SKM-1 (cell line): ENCODE measurements around the gene MYBBP1A.
A peak's percentile ranks its signal among the peaks of the same experiment; 100 is the strongest.
"Not testable (repeated sequence)": the region's sequence is repeated elsewhere in the genome, so short reads cannot be mapped to it uniquely, and the experiment has no call there.

Experiments
- DNase-seq: peaks from one replicate; lab custom pipeline; 2025; ENCODE audit not compliant: unreplicated experiment; lab: John Stamatoyannopoulos, UW

Gene MYBBP1A, protein sequence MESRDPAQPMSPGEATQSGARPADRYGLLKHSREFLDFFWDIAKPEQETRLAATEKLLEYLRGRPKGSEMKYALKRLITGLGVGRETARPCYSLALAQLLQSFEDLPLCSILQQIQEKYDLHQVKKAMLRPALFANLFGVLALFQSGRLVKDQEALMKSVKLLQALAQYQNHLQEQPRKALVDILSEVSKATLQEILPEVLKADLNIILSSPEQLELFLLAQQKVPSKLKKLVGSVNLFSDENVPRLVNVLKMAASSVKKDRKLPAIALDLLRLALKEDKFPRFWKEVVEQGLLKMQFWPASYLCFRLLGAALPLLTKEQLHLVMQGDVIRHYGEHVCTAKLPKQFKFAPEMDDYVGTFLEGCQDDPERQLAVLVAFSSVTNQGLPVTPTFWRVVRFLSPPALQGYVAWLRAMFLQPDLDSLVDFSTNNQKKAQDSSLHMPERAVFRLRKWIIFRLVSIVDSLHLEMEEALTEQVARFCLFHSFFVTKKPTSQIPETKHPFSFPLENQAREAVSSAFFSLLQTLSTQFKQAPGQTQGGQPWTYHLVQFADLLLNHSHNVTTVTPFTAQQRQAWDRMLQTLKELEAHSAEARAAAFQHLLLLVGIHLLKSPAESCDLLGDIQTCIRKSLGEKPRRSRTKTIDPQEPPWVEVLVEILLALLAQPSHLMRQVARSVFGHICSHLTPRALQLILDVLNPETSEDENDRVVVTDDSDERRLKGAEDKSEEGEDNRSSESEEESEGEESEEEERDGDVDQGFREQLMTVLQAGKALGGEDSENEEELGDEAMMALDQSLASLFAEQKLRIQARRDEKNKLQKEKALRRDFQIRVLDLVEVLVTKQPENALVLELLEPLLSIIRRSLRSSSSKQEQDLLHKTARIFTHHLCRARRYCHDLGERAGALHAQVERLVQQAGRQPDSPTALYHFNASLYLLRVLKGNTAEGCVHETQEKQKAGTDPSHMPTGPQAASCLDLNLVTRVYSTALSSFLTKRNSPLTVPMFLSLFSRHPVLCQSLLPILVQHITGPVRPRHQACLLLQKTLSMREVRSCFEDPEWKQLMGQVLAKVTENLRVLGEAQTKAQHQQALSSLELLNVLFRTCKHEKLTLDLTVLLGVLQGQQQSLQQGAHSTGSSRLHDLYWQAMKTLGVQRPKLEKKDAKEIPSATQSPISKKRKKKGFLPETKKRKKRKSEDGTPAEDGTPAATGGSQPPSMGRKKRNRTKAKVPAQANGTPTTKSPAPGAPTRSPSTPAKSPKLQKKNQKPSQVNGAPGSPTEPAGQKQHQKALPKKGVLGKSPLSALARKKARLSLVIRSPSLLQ (N-terminal part only)

GRCh38 chr17:4554997-4555799, at the start of gene MYBBP1A:
MYBBP1A (minus strand) TSS chr17:4555384; CDS start chr17:4555324, 60 bp downstream.
- peak; percentile 69 for DNase-seq

DNA sequence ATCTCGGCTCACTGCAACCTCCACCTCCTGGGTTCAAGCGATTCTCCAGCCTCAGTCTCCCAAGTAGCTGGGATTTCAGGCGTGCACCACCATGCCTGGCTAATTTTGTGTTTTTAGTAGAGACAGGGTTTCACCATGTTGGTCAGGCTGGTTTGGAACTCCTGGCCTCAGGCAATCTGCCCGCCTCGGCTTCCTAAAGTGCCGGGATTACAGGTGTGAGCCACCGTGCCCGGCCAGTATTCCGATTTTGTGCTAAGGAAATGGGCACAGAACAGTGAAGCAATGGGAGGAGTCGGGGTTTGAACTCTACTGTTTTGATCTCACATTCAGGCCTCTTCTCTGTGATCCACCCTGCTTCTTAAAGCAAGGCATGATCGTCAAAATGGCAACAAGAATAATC, 49.6 kb upstream of the MYBBP1A start:
- DNase-seq: not testable (repeated sequence)

DNA sequence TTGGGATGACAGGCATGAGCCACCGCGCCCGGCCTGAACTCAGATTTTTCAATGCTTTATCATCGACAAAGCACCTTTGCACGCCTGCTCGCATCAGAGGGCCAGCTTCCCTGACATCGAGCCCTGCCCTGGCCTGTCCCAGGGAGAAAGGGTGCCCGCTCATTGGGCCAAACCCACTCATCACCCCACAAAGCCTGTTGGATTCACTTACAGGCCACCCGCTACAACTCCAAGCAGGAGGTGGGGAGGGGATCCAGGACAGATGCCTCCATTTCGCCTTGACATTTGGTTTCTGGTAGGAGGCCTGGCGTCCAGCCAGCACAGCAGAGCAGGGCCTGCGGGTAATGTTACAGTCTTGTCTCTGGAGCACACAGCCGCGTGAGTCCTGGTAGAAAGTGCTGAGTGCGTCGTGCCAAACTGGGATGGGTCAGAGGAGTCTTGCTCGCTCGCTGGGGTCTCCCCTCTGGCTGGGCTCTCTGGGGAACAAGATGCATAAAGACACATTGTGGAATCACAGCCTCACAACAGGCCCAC, 49.0 kb upstream of the MYBBP1A start:
- DNase-seq: no peak

GRCh38 chr17:4602041-4602440, 46.9 kb upstream of the MYBBP1A start:
- no peak for DNase-seq

DNA sequence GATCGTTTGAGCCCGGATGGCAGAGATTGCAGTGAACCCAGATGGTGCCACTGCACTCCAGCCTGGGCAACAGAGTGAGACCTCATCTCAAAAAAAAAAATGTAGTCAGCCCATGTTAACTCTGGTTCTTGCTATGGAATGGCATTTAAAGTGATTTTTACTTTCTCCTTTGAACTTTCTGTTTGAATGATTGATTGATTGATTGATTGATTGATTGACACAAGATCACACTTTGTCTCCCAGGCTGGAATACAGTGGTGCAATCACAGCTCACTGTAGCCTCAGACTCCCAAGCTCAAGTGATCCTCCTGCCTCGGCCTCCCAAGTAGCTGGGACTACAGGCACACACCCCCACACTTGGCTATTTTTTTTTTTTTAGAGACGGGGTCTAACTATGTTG, 46.1 kb upstream of the MYBBP1A start:
- DNase-seq: no peak

- no peak for DNase-seq
Measured at GRCh38 chr17:4600563-4600962, 45.4 kb upstream of the MYBBP1A start.

DNA sequence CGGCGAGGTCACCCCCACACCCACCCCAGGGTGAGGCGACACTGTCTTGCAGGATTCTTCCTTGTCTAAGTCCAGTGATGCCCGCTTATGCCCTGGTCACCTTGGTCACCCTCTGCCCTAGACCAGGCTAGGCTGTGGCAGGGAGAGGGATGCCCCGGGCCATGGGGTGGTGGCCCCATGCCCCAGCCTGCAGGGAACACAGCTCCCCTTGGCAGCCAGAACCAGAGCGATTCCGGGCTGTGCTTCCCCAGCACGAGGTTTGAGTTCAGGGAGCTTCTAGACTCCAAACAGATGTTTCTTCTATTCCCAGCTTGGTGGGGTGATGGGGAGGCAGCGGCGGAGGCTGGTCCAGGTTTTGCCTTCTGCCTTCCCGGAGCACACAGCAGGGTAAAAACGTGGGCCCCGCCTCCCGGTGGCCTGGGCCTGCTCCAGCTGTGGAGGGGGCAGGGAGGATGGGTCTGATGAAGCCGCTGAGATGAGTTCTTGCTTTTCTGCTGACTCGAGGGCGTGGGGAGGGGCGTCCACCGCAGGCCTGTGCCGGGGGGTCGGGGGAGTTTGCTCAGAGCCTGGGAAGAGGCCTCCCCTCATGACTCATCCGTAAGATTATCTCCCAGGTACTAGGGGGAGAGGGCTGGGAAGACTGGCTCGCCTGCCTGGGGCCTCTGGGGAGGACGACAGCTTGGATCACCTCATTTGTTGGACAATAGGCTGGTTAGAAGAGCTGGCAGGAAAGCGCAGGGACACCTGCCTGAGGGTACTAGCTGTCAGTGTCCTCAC, 44.5 kb upstream of the MYBBP1A start:
- no peak for DNase-seq

DNA sequence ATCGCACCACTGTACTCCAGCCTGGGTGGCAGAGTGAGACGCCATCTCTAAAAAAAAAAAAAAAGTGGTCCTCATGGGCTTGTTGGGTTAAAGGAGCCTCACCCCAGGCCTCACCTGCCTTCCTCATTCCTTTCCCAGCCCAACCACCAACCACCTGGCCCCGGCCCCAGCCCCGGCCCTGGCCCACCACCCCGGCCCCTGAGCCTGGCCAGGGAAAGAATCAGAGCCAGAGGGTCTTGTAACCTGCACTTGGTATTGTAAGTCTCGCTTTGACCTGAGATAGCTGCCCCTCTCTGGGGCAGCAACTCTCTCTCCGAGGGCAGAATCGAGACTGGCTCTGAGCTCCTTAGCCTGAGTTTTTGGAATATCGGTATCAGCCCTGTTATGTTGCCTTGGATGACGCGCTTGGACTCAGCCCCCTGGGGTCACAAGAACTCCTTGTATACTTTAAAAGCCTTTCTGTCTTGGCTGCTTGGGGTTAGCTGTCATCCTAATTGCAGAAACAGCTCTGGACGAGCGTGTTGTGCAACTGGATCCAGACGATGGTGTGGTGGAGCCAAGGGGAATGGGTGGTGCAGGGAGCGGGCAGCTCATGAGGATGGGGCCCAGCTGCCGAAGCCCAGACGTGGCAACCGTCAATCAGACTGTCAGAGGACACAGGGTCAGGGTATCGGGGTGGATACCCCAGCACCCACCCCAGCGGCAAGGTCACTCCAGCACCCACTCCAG, 43.8 kb upstream of the MYBBP1A start:
- DNase-seq: no peak

- no peak for DNase-seq
Measured at GRCh38 chr17:4597975-4598374, 42.8 kb upstream of the MYBBP1A start.

DNA sequence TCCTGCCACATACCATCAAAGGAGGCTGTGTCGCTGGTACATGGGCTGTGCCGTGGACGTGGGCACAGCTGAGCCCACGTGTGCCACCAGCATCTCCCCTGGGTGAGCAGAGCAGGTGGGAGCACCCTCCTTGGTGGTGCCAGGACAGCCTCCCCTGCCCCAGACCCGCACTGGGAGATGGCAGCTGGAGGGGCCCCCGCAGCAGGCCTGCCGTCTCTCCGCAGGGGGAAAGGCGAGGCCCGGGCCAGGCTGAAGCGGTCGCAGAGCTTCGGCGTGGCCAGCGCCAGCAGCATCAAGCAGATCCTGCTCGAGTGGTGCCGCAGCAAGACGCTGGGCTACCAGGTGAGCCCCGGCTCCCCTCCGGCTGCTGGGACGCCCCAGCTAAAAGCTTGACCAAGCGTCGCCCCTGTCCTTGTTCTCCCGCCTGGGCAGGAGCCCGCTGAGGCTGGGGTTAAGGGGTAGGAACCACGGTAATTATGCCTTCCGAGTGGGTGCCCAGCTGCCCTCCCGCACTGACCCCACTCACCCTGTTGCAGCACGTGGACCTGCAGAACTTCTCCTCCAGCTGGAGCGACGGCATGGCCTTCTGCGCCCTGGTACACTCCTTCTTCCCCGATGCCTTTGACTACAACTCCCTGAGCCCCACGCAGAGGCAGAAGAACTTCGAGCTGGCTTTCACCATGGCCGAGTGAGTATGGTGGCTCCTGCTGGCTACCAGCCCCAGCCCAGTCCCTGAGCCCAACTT, 41.6 kb upstream of the MYBBP1A start:
- no peak for DNase-seq

GRCh38 chr17:4595685-4596342, 40.6 kb upstream of the MYBBP1A start:
- DNase-seq: not testable (repeated sequence)

DNA sequence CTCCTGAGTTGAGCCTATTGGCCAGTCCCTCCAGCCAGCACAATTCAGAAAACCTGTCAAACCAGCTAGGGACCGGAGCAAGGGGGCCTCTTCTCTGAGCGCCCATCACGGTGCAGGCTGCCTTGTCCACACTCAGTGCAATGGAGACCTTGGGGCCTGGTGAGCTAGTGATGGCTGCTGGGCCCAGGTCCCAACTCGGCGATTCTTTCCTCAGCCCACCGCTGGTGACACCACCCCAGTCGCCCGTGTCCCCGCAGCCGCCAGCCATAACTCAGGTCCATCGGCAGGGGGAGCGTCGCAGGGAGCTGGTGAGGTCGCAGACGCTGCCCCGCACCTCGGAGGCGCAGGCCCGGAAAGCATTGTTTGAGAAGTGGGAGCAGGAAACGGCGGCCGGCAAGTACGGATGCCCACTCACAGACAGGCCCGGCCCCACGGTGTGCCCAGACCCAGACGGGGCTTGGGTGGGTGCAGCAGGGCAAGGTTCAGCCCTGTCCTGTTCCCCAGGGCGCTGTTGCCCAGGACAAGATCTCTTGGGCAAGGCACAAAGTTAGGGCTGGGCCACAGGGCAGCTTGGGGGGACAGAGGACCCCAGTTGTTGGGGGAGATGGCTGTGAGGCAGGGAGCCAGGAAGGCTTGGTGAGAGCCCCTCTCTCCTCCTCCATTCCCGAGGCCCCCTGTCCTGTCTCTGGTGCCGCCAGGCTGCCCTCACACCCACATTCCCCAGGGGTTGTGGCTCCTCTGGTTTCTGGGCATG, 39.9 kb upstream of the MYBBP1A start:
- no peak for DNase-seq

GRCh38 chr17:4594406-4594805, 39.2 kb upstream of the MYBBP1A start:
- DNase-seq: no peak

GRCh38 chr17:4593021-4593421, 37.8 kb upstream of the MYBBP1A start:
- DNase-seq: no peak

DNA sequence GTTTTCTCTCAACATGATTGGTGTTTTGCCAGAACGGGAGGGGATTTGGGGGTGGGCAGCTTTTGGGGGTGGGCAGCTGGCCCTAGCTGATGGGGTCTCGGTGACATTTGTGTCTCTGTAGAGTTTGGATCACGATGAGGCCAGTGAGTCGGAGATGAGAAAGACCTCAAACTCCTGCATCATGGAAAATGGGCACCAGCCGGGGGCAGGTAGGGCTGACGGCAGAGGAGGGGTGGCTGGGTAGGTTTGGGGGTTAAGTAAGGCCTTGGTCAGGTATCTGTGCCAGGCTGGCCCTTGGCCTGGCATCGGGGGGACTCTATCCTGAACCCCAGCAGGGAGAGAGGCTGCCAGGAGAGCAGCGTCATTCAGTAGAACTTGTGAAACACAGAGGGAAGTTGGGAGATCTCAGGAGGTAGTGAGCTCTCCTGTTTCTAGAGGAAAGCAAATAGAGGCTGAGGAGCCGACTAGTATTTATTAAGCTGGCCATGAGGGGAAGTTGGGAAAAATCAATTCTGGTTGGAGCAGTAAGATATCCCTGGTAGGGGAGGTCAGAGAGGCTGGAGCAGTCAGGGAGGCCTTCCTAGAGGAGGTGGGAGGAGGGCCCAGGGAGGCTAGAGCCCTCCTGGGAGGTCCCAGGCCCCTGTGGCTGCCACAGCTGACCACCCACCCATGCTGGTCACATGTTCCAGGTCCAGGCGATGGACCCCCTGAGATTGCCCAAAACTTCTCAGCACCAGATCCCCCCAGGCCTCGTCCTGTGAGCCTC, 37.2 kb upstream of the MYBBP1A start:
- DNase-seq: no peak

DNA sequence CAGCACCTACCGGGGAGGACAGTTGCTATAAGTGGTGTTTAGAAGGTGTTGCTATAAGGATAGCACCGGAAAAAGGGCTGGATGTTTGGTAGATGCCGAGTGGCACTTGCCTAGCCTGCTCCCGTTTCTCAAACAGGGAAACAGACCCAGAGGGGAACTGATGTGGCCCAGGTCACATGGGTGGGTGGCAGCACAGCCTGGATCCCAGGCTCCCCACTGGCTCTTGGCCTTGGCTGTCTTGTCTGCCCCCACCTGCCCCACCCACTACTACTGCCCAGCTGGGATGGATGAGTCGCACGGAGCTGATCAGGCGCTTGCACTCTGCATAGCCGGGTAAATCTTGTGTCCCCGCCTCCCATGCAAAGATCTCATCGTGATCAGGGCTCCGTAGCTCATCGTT, 36.3 kb upstream of the MYBBP1A start:
- no peak for DNase-seq
